Activated CD4-positive, alpha-beta T cell treated with anti-CD3 and anti-CD28 coated beads, Interleukin-2, amount 10 ng/mL, durations not matched to agents 24 days and 14 days (primary cell): ENCODE measurements around the gene FABP6. TPM values are rescaled to one million over a fixed set of nuclear protein-coding genes. Genes with fewer than 3 reads are reported as not detected.

ENCODE experiments used
- DNase-seq: peaks from one replicate; pipeline ENCODE4 v3.0.0; 2022
- H3K27ac Mint-ChIP-seq: one replicate; pipeline ENCODE4 v1.8.0; 2022; ENCODE audit warnings: mild to moderate bottlenecking, mixed read lengths
- H3K27me3 Mint-ChIP-seq: one replicate; pipeline ENCODE4 v1.8.0; 2022; ENCODE audit warnings: mixed read lengths
- H3K36me3 Mint-ChIP-seq: one replicate; pipeline ENCODE4 v1.8.0; 2022; ENCODE audit warnings: low read depth, mild to moderate bottlenecking, mixed read lengths
- H3K4me1 Mint-ChIP-seq: one replicate; pipeline ENCODE4 v1.8.0; 2021; ENCODE audit warnings: mixed read lengths
- H3K4me3 Mint-ChIP-seq: one replicate; pipeline ENCODE4 v1.8.0; 2022; ENCODE audit warnings: mild to moderate bottlenecking, moderate library complexity, mixed read lengths
- H3K9me3 Mint-ChIP-seq: one replicate; pipeline ENCODE4 v1.8.0; 2021; ENCODE audit warnings: mixed read lengths
- intact Hi-C: fragments of 100-400 bp; cut with micrococcal nuclease; formaldehyde crosslinking; loops from one replicate; pipeline ENCODE4 v1.15.1; 2023
- total RNA-seq: library from RNA; stranded (reverse); gene quantifications from 2 replicates; pipeline ENCODE4 v1.2.3, GENCODE V29; 2022

Gene FABP6
- total RNA-seq, 1 donor from 2014 or later: not detected

- intact Hi-C loops: loop anchor here (1.0 to 5.0 kb wide), 4 partner anchors 82 to 192 kb away; partner anchors contain the start of gene PWWP2A
Measured at GRCh38 chr5:160198841-160199409, 30.4 kb upstream of the FABP6 start.

DNA sequence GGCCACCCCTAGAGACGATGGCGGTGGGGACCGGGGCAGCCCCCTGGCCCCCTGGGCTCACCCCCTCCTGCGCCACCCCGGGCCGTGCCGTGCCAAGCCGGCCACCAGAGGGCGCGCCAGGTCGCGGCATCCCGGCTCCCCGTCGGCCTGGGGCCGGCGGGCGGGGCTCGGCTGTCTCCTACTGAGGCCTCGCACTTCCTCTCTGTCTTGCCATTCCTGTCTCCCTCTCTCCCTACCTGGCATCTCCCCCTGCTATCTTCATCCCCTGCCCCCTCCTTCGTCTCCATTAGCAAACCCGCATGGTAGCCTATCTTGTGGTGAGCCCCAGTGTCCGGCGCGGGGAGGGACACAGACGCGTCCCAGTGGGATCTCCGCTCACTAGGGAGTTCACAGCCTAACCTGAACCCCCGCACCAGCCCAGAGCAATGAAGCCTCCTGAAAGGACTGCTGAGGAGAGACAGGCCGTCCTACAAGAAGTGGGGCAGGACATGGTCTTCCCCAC, 29.8 kb upstream of the FABP6 start:
- intact Hi-C loops: loop anchor here (1.0 to 5.0 kb wide), 4 partner anchors 82 to 192 kb away; partner anchors contain the start of gene PWWP2A
- Mint-ChIP-seq H3K27ac (no peak overlapping the region), H3K36me3 (no peaks in the 10 kb centered on the region), H3K27me3 (peaks cover 14% of the 10 kb centered on the region), H3K9me3 (no peaks in the 10 kb centered on the region), H3K4me1 (peaks cover 4% of the 10 kb centered on the region), H3K4me3 (peak overlapping the region; percentile 83)
- peak; percentile 93 for DNase-seq

More at GRCh38 chr5:160198841-160199409, 30.4 kb upstream of the FABP6 start:
- H3K9me3 Mint-ChIP-seq: no peaks in the 10 kb centered on the region
- H3K4me3 Mint-ChIP-seq: no peak overlapping the region
- no peak for DNase-seq
- H3K4me1 Mint-ChIP-seq: peaks cover 4% of the 10 kb centered on the region
- H3K27ac Mint-ChIP-seq: no peak overlapping the region
- no peaks in the 10 kb centered on the region for H3K36me3 Mint-ChIP-seq
- H3K27me3 Mint-ChIP-seq: peaks cover 14% of the 10 kb centered on the region

DNA sequence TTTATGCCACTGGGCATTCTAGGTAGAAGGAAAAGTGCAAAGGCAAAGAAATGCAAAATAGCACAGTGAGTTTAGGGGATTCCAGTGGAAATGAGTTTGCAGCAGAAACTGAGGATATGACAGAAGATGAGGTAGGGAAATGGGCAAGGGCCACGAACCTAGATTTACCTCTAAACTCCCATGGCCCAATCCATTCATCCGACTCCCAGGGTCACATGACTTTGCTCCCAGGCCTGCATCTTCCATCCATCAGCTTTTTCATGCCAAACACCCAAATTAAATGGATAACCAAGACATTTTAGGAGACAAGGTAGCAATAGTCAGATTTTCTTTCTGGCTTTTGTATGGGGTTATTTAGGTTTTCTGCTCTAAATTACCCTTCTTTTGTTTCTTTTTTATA, 22.2 kb upstream of the FABP6 start:
- Mint-ChIP-seq H3K27me3 (peaks cover 3% of the 10 kb centered on the region), H3K27ac (no peak overlapping the region), H3K4me1 (peaks cover 1% of the 10 kb centered on the region), H3K36me3 (no peaks in the 10 kb centered on the region), H3K9me3 (no peaks in the 10 kb centered on the region), H3K4me3 (no peak overlapping the region)
- DNase-seq: no peak
- intact Hi-C loops: no loop called here

- Mint-ChIP-seq H3K4me1 (peaks cover 1% of the 10 kb centered on the region), H3K9me3 (no peaks in the 10 kb centered on the region), H3K36me3 (no peaks in the 10 kb centered on the region), H3K27ac (no peak overlapping the region), H3K27me3 (peaks cover 3% of the 10 kb centered on the region), H3K4me3 (no peak overlapping the region)
- DNase-seq: no peak
- intact Hi-C loops: no loop called here
Measured at GRCh38 chr5:160209917-160210316, 19.4 kb upstream of the FABP6 start.

- Mint-ChIP-seq H3K27ac (no peak overlapping the region), H3K27me3 (peaks cover 4% of the 10 kb centered on the region), H3K36me3 (no peaks in the 10 kb centered on the region), H3K9me3 (no peaks in the 10 kb centered on the region), H3K4me3 (no peak overlapping the region), H3K4me1 (no peaks in the 10 kb centered on the region)
- no peak for DNase-seq
- intact Hi-C loops: no loop called here
Measured at GRCh38 chr5:160210606-160211005, 18.7 kb upstream of the FABP6 start.

GRCh38 chr5:160211352-160211751, 18.0 kb upstream of the FABP6 start:
- H3K27me3 Mint-ChIP-seq: peaks cover 7% of the 10 kb centered on the region
- H3K4me3 Mint-ChIP-seq: no peak overlapping the region
- no peak for DNase-seq
- H3K36me3 Mint-ChIP-seq: no peaks in the 10 kb centered on the region
- H3K4me1 Mint-ChIP-seq: no peaks in the 10 kb centered on the region
- no peaks in the 10 kb centered on the region for H3K9me3 Mint-ChIP-seq
- H3K27ac Mint-ChIP-seq: no peak overlapping the region
- intact Hi-C loops: no loop called here

DNA sequence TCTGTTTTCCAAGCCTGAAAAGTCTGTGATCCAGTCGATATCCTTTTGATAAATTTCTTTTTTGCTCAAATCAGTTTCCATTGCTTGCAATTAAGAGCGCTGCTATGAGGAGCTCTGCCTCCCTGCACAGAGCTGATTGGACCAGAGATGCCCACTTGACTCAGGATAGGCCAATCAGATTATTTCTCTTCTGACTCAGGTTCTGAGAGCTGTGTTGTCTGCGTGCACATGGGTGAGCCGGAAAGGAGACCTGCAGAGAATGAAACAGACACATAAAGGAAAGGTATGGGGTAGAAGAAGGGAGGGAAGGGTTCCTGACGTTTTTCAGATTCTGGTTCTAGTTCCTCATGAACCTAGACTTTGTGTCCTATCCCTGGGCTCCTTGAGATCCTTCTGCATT, 15.8 kb upstream of the FABP6 start:
- peaks cover 5% of the 10 kb centered on the region for H3K27me3 Mint-ChIP-seq
- H3K9me3 Mint-ChIP-seq: no peaks in the 10 kb centered on the region
- no peaks in the 10 kb centered on the region for H3K4me1 Mint-ChIP-seq
- no peak overlapping the region for H3K27ac Mint-ChIP-seq
- intact Hi-C loops: no loop called here
- no peaks in the 10 kb centered on the region for H3K36me3 Mint-ChIP-seq
- H3K4me3 Mint-ChIP-seq: no peak overlapping the region
- no peak for DNase-seq

DNA sequence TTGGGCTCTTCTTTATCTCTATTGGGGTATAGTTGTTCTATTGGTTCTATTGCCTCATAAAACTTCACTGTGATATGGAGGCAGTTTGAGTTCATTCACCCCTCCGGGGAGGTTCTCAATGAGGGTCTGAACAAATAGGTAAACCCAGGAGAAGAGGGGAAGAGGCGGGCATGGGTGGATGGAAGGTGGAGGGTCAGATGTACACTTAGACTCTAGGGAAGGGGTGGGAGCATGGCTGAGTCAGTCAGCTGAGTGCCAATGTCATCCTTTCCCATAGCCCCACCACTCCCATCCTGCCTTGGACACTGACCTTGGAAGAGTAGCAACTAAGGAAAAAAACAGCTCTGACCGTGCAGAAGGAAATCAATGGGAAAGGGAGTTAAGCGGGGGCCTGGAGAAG, 9.9 kb upstream of the FABP6 start:
- no peak overlapping the region for H3K4me3 Mint-ChIP-seq
- H3K27me3 Mint-ChIP-seq: peaks cover 7% of the 10 kb centered on the region
- no peaks in the 10 kb centered on the region for H3K9me3 Mint-ChIP-seq
- intact Hi-C loops: no loop called here
- DNase-seq: no peak
- no peaks in the 10 kb centered on the region for H3K4me1 Mint-ChIP-seq
- no peak overlapping the region for H3K27ac Mint-ChIP-seq
- H3K36me3 Mint-ChIP-seq: no peaks in the 10 kb centered on the region

GRCh38 chr5:160221082-160221481, 8.2 kb upstream of the FABP6 start:
- DNase-seq: no peak
- H3K36me3 Mint-ChIP-seq: no peaks in the 10 kb centered on the region
- no peak overlapping the region for H3K4me3 Mint-ChIP-seq
- intact Hi-C loops: no loop called here
- no peaks in the 10 kb centered on the region for H3K4me1 Mint-ChIP-seq
- H3K27ac Mint-ChIP-seq: no peak overlapping the region
- no peaks in the 10 kb centered on the region for H3K9me3 Mint-ChIP-seq
- peaks cover 2% of the 10 kb centered on the region for H3K27me3 Mint-ChIP-seq

DNA sequence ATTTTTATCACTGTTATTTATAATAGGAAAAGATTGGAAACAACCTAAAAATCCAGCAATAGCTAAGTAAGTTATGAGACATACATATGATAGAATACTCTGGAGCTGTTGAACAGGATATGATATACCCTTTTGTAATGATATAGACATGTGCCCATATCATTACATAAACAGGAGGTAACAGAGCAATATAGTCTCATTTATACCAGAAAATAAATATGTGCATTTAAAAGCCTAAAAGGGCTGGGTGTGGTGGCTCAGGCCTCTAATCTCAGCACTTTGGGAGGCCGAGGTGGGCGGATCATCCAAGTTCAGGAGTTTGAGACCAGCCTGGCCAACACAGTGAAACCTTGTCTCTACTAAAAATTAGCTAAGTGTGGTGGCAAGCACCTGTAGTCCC, 2.3 kb upstream of the FABP6 start:
- no peaks in the 10 kb centered on the region for H3K36me3 Mint-ChIP-seq
- no peak for DNase-seq
- no peak overlapping the region for H3K4me3 Mint-ChIP-seq
- H3K27me3 Mint-ChIP-seq: no peaks in the 10 kb centered on the region
- no peaks in the 10 kb centered on the region for H3K4me1 Mint-ChIP-seq
- intact Hi-C loops: no loop called here
- H3K27ac Mint-ChIP-seq: no peak overlapping the region
- no peaks in the 10 kb centered on the region for H3K9me3 Mint-ChIP-seq

DNA sequence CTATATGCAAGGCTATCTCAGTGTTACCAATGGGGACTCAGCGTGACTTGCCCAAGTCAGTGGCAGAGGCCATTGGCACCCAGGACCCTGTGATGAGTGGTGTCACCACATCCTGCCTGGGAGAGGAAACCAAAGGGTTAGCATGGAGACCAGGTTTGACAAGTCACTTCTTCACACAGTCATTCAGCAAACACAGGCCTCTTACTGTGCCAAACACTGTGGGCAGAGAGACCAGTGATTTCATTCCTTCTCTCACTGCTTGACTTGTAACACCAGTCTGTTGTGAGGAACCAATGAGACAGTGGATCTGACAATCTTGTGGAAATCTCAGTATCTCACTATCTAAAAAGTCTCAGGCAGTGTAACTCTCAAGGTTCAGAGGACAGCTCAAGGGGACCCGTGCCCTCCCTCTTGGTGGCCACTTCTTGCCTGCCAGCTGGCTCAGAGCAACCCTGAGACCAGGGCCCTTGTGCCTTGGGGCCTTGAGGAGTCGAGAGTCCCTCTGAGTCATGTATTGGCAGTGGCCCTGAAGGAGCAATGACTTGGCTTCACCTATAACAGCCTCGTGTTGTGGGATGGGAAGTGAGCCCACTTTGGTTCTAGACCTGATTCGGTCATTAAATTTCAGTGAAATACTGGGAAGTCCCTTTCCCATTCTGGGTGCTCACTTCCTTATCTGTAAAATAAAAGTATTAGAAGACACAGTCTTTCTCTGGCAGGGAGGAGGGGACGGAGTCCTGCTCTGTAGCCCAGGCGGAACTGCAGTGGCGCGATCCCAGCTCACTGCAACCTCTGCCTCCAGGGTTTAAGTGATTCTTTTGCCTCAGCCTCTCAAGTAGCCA, 1.6 kb downstream of the FABP6 start:
- H3K9me3 Mint-ChIP-seq: no peaks in the 10 kb centered on the region
- no peak for DNase-seq
- H3K4me1 Mint-ChIP-seq: no peaks in the 10 kb centered on the region
- H3K27ac Mint-ChIP-seq: no peak overlapping the region
- no peaks in the 10 kb centered on the region for H3K27me3 Mint-ChIP-seq
- H3K4me3 Mint-ChIP-seq: no peak overlapping the region
- intact Hi-C loops: no loop called here
- H3K36me3 Mint-ChIP-seq: no peaks in the 10 kb centered on the region

DNA sequence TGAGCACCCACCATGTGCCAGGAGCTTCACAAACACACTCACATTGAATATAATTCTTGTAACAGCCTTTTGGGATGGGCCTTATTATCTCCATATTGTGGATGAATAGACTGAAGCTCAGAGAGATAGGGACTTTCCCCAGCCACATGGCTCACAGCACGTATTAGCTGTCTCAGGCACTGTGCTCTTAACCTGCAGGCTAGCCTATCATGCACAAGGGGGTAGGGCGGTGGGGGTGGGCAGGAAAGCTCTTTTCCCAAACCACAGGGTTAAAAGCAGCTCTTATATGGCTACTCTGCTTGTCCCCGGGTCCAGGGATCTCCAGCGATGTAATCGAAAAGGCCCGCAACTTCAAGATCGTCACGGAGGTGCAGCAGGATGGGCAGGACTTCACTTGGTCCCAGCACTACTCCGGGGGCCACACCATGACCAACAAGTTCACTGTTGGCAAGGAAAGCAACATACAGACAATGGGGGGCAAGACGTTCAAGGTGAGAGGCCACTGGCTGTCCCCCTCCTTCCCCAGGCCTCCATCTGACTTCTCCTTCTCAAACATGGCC, 2.6 kb downstream of the FABP6 start:
- Mint-ChIP-seq H3K27me3 (no peaks in the 10 kb centered on the region), H3K27ac (no peak overlapping the region), H3K4me3 (no peak overlapping the region), H3K9me3 (no peaks in the 10 kb centered on the region), H3K36me3 (no peaks in the 10 kb centered on the region), H3K4me1 (no peaks in the 10 kb centered on the region)
- intact Hi-C loops: no loop called here
- no peak for DNase-seq

- Mint-ChIP-seq H3K36me3 (no peaks in the 10 kb centered on the region), H3K27ac (no peak overlapping the region), H3K4me3 (no peak overlapping the region), H3K4me1 (no peaks in the 10 kb centered on the region), H3K27me3 (no peaks in the 10 kb centered on the region), H3K9me3 (no peaks in the 10 kb centered on the region)
- DNase-seq: no peak
- intact Hi-C loops: no loop called here
Measured at GRCh38 chr5:160233215-160233614, 3.9 kb downstream of the FABP6 start.

DNA sequence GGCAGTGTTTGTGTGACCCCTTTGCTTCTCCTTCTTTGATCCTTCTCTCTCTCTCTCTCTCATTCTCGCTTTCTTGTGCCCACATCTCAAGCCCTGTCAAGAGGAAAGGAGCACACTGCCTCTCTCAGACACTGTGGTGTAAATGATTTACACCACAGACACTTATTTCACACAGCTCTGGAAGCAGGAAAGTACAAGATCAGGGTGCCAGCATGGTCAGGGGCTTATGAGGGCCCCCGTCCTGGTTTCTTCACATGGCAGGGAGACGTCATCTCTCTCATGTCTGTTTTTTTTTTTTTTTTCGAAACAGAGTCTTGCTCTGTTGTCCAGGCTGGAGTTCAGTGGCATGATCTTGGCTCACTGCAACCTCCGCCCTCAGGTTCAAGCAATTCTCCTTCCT, 6.4 kb downstream of the FABP6 start:
- no peaks in the 10 kb centered on the region for H3K4me1 Mint-ChIP-seq
- H3K27ac Mint-ChIP-seq: no peak overlapping the region
- intact Hi-C loops: no loop called here
- H3K27me3 Mint-ChIP-seq: no peaks in the 10 kb centered on the region
- H3K9me3 Mint-ChIP-seq: no peaks in the 10 kb centered on the region
- no peaks in the 10 kb centered on the region for H3K36me3 Mint-ChIP-seq
- no peak overlapping the region for H3K4me3 Mint-ChIP-seq
- no peak for DNase-seq
